Pons (tissue), 1 donor: ENCODE results near the gene ADIRF.
"Not testable (repeated sequence)": the region's sequence is repeated elsewhere in the genome, so short reads cannot be mapped to it uniquely, and the experiment has no call there.

Source experiments
- DNase-seq: peaks from one replicate; pipeline ENCODE4 v3.0.0-alpha.2; 2016; ENCODE audit warnings: low spot score

Gene ADIRF

GRCh38 chr10:86946213-86947155 lies 21.8 kb upstream of the ADIRF start:
- no peak for DNase-seq

GRCh38 chr10:86947806-86948205 lies 20.5 kb upstream of the ADIRF start:
- DNase-seq, result not testable (repeated sequence)

GRCh38 chr10:86950349-86950748 lies 17.9 kb upstream of the ADIRF start:
- DNase-seq, result no peak

GRCh38 chr10:86951184-86951761 lies 17.0 kb upstream of the ADIRF start:
- DNase-seq, result no peak

GRCh38 chr10:86952106-86952505 lies 16.2 kb upstream of the ADIRF start:
- no peak for DNase-seq

GRCh38 chr10:86952697-86953096 lies 15.6 kb upstream of the ADIRF start:
- DNase-seq, result not testable (repeated sequence)

GRCh38 chr10:86953747-86954680 lies 14.3 kb upstream of the ADIRF start:
- DNase-seq, result no peak

GRCh38 chr10:86954681-86955500 lies 13.4 kb upstream of the ADIRF start:
- DNase-seq, result no peak

GRCh38 chr10:86955501-86956194 lies 12.6 kb upstream of the ADIRF start:
- no peak for DNase-seq

GRCh38 chr10:86956195-86956847 lies 12.0 kb upstream of the ADIRF start:
- no peak for DNase-seq

GRCh38 chr10:86956848-86957448 lies 11.3 kb upstream of the ADIRF start:
- DNase-seq, result no peak

GRCh38 chr10:86957471-86958115 lies 10.7 kb upstream of the ADIRF start, which contains the start of gene MMRN2:
MMRN2 (minus strand) TSS chr10:86957615; CDS start chr10:86957541, 74 bp downstream.
- DNase-seq, result no peak

- DNase-seq, result no peak
These were observed 10.0 kb upstream of the ADIRF start, which contains the start of gene SNCG for GRCh38 chr10:86958116-86958900. SNCG (plus strand) TSS chr10:86958599; CDS start chr10:86958698, 99 bp downstream.

GRCh38 chr10:86958901-86959736 lies 9.2 kb upstream of the ADIRF start:
- DNase-seq, result no peak

- DNase-seq, result no peak
These were observed 8.6 kb upstream of the ADIRF start for GRCh38 chr10:86959737-86960002.

- no peak for DNase-seq
These were observed 8.0 kb upstream of the ADIRF start for GRCh38 chr10:86960003-86960862.
